ENCODE results near the gene SELENOF. TPM values are rescaled to one million over a fixed set of nuclear protein-coding genes. Genes with fewer than 3 reads are reported as not detected.

Gene SELENOF
- total and polyA plus RNA-seq, 10 of the 15 experiments (the other 5 are each of a cell fraction or from before 2014, with no cell fraction given) = 98.7 to 254 (median 172) TPM

GRCh38 chr1:86826856-86827255 lies 87.1 kb downstream of the SELENOF start:
- H3K4me1 ChIP-seq (ENCODE audit: control insufficient read depth, insufficient read depth, low read length) = no peaks in the 10 kb centered on the region
- FAIRE-seq (no peak), ATAC-seq (no peak), DNase-seq (ENCODE audit: low read depth, low spot score) (no peak)
- no peaks in the 10 kb centered on the region for H4K20me1 ChIP-seq (ENCODE audit: control insufficient read depth, insufficient read depth)
- no peak overlapping the region for H3K9ac ChIP-seq (ENCODE audit: control insufficient read depth, insufficient read depth, low read length)
- CTCF ChIA-PET = interaction anchor here (1.0 to 10.0 kb wide), 2 partner anchors 85 to 257 kb away, joined by 3 to 198 read pairs; no protein-coding TSS in a partner anchor
- H3K36me3 ChIP-seq (ENCODE audit: control insufficient read depth in 2 of 2, insufficient read depth in 2 of 2, low read length in 1 of 2) = no peaks in the 10 kb centered on the region
- SMC1A ChIA-PET (ENCODE audit: uncharacterized antibody, unreplicated experiment) = interaction anchor here (2.2 kb wide), 1 partner anchor 258 kb away, joined by 10 read pairs; no protein-coding TSS in a partner anchor
- RAD21 ChIA-PET (ENCODE audit: unreplicated experiment) = no interaction called here
- in situ Hi-C loops (cut with MboI) = no loop called here
- BruUV-seq (replicated peaks) = no TSS peak
- intact Hi-C loops (cut with micrococcal nuclease; ENCODE audit: unreplicated experiment) = loop anchor here (5.0 kb wide), 1 partner anchor 445 kb away; no protein-coding TSS in a partner anchor
- no peak overlapping the region for H3K27ac ChIP-seq (ENCODE audit: control insufficient read depth, insufficient read depth)
- no peak overlapping the region for H3K4me2 ChIP-seq (ENCODE audit: control insufficient read depth, insufficient read depth)
- H3K79me2 ChIP-seq (ENCODE audit: control insufficient read depth, insufficient read depth, low read length) = no peaks in the 10 kb centered on the region
- no peaks in the 10 kb centered on the region for H3K9me3 ChIP-seq (replicated peaks; ENCODE audit: control insufficient read depth, insufficient read depth, low read length)
- no peak overlapping the region for H3K4me3 ChIP-seq
- H2AFZ ChIP-seq (ENCODE audit: control insufficient read depth, low read depth, low read length) = no peak overlapping the region
- TF ChIP-seq KLF5 (IDR thresholded peaks at IDR 0.05; ENCODE audit: partially characterized antibody) (no peak), LARP7 (IDR thresholded peaks at IDR 0.05) (no peak)
- H3K27me3 ChIP-seq (replicated peaks in 1 of 2; ENCODE audit: control insufficient read depth in 2 of 2, insufficient read depth in 2 of 2, low read length in 1 of 2) = no peaks in the 10 kb centered on the region
- POLR2A ChIA-PET = no interaction called here

GRCh38 chr1:86825319-86825718 lies 88.6 kb downstream of the SELENOF start:
- POLR2A ChIA-PET = no interaction called here
- SMC1A ChIA-PET (ENCODE audit: uncharacterized antibody, unreplicated experiment) = no interaction called here

More at GRCh38 chr1:86825319-86825718, 88.6 kb downstream of the SELENOF start:
- no peaks in the 10 kb centered on the region for H3K9me3 ChIP-seq (replicated peaks; ENCODE audit: control insufficient read depth, insufficient read depth, low read length)
- CTCF ChIA-PET = interaction anchor here (1.4 kb wide), 1 partner anchor 258 kb away, joined by 5 read pairs; no protein-coding TSS in a partner anchor
- H3K4me3 ChIP-seq = no peak overlapping the region
- no peaks in the 10 kb centered on the region for H3K79me2 ChIP-seq (ENCODE audit: control insufficient read depth, insufficient read depth, low read length)
- no peaks in the 10 kb centered on the region for H3K4me1 ChIP-seq (ENCODE audit: control insufficient read depth, insufficient read depth, low read length)
- TF ChIP-seq RAD51 (IDR thresholded peaks at IDR 0.05) = no peak
- TF ChIP-seq SMARCA5 (IDR thresholded peaks at IDR 0.05) = no peak
- no peak for TF ChIP-seq NR2C2 (IDR thresholded peaks at IDR 0.05; ENCODE audit: borderline replicate concordance, control insufficient read depth, insufficient read length, low read depth)
- RAD21 ChIA-PET (ENCODE audit: unreplicated experiment) = interaction anchor here (1.0 to 1.6 kb wide), 2 partner anchors 12 to 258 kb away, joined by 3 to 5 read pairs; no protein-coding TSS in a partner anchor
- H2AFZ ChIP-seq (ENCODE audit: control insufficient read depth, low read depth, low read length) = no peak overlapping the region
- 13% methylated on average over 2 of the region's 2 CpGs for WGBS (ENCODE audit: insufficient coverage, insufficient replicate concordance, low lambda C conversion rate, missing lambda C conversion rate)
- no peak overlapping the region for H3K4me2 ChIP-seq (ENCODE audit: control insufficient read depth, insufficient read depth)
- BruUV-seq (replicated peaks) = no TSS peak
- no peak for ATAC-seq
- no peaks in the 10 kb centered on the region for H3K27me3 ChIP-seq (replicated peaks in 1 of 2; ENCODE audit: control insufficient read depth in 2 of 2, insufficient read depth in 2 of 2, low read length in 1 of 2)
- no peak overlapping the region for H3K27ac ChIP-seq (ENCODE audit: control insufficient read depth, insufficient read depth)
- H4K20me1 ChIP-seq (ENCODE audit: control insufficient read depth, insufficient read depth) = no peaks in the 10 kb centered on the region
- no peak for FAIRE-seq
- no peak for DNase-seq (ENCODE audit: low read depth, low spot score)
- no peak overlapping the region for H3K9ac ChIP-seq (ENCODE audit: control insufficient read depth, insufficient read depth, low read length)
- H3K36me3 ChIP-seq (ENCODE audit: control insufficient read depth in 2 of 2, insufficient read depth in 2 of 2, low read length in 1 of 2) = no peaks in the 10 kb centered on the region
- intact Hi-C loops (cut with micrococcal nuclease; ENCODE audit: unreplicated experiment) (loop anchor here (5.0 kb wide), 1 partner anchor 443 kb away; no protein-coding TSS in a partner anchor), in situ Hi-C loops (cut with MboI) (no loop called here)
